Measurements from ENCODE around the gene CXADR. TPM values are rescaled to one million over a fixed set of nuclear protein-coding genes. Genes with fewer than 3 reads are reported as not detected.
"Not testable (repeated sequence)": the region's sequence is repeated elsewhere in the genome, so short reads cannot be mapped to it uniquely, and the experiment has no call there.

Gene CXADR
- total and polyA plus RNA-seq, 5 donors from 2014 or later: 0.07 to 1.1 (median 0.25) TPM

GRCh38 chr21:17492415-17493168 lies 20.3 kb upstream of the CXADR start:
- peaks cover 14% of the 10 kb centered on the region for H3K27me3 Mint-ChIP-seq

GRCh38 chr21:17494051-17494450 lies 18.8 kb upstream of the CXADR start:
- DNase-seq (no peak), ATAC-seq (ENCODE audit: low read depth in 2 of 2) (no peak)
- no peak overlapping the region for H3K27ac Mint-ChIP-seq
- no peaks in the 10 kb centered on the region for H3K36me3 Mint-ChIP-seq
- peaks cover 14% of the 10 kb centered on the region for H3K27me3 Mint-ChIP-seq
- peaks cover 0 to under 1% (median 0%) of the 10 kb centered on the region in 4 donors for H3K4me1 Mint-ChIP-seq
- Histone ChIP-seq H3K36me3 (ENCODE audit: control insufficient read depth, insufficient read depth, low read length) (no peaks in the 10 kb centered on the region), H3K9me3 (ENCODE audit: control insufficient read depth in 2 of 2, low read length in 2 of 2) (no peaks in the 10 kb centered on the region), H3K27ac (ENCODE audit: insufficient read depth, low read length, poor library complexity, severe bottlenecking) (no peak overlapping the region), H3K27me3 (ENCODE audit: control insufficient read depth, insufficient read depth, low read length) (no peaks in the 10 kb centered on the region), H3K4me3 (ENCODE audit: low read depth, low read length) (no peak overlapping the region), H3K4me1 (ENCODE audit: control insufficient read depth, insufficient read depth, low read length, poor library complexity, severe bottlenecking) (no peaks in the 10 kb centered on the region)
- peaks cover 0 to 6% (median 1%) of the 10 kb centered on the region in 7 donors for H3K9me3 Mint-ChIP-seq
- no peak overlapping the region for H3K4me3 Mint-ChIP-seq

More at GRCh38 chr21:17492415-17493168, 20.3 kb upstream of the CXADR start:
- no peak overlapping the region for H3K27ac ChIP-seq (ENCODE audit: insufficient read depth, low read length, poor library complexity, severe bottlenecking)
- H3K4me3 ChIP-seq (ENCODE audit: low read depth, low read length): no peak overlapping the region
- no peaks in the 10 kb centered on the region for H3K36me3 Mint-ChIP-seq
- no peak overlapping the region for H3K27ac Mint-ChIP-seq
- no peak overlapping the region for H3K4me3 Mint-ChIP-seq
- H3K36me3 ChIP-seq (ENCODE audit: control insufficient read depth, insufficient read depth, low read length): no peaks in the 10 kb centered on the region
- H3K4me1 ChIP-seq (ENCODE audit: control insufficient read depth, insufficient read depth, low read length, poor library complexity, severe bottlenecking): no peaks in the 10 kb centered on the region
- H3K4me1 Mint-ChIP-seq: peaks cover 0 to 1% (median 0%) of the 10 kb centered on the region in 4 donors
- ATAC-seq (ENCODE audit: low read depth in 2 of 2) (no peak), DNase-seq (no peak)
- no peaks in the 10 kb centered on the region for H3K9me3 ChIP-seq (ENCODE audit: control insufficient read depth in 2 of 2, low read length in 2 of 2)
- no peaks in the 10 kb centered on the region for H3K27me3 ChIP-seq (ENCODE audit: control insufficient read depth, insufficient read depth, low read length)
- peaks cover 0 to 6% (median 1%) of the 10 kb centered on the region in 7 donors for H3K9me3 Mint-ChIP-seq

GRCh38 chr21:17495680-17496079 lies 17.2 kb upstream of the CXADR start:
- Histone ChIP-seq H3K27ac (ENCODE audit: insufficient read depth, low read length, poor library complexity, severe bottlenecking) (no peak overlapping the region), H3K9me3 (ENCODE audit: control insufficient read depth in 2 of 2, low read length in 2 of 2) (no peaks in the 10 kb centered on the region), H3K4me3 (ENCODE audit: low read depth, low read length) (no peak overlapping the region), H3K4me1 (ENCODE audit: control insufficient read depth, insufficient read depth, low read length, poor library complexity, severe bottlenecking) (no peaks in the 10 kb centered on the region), H3K36me3 (ENCODE audit: control insufficient read depth, insufficient read depth, low read length) (no peaks in the 10 kb centered on the region), H3K27me3 (ENCODE audit: control insufficient read depth, insufficient read depth, low read length) (no peaks in the 10 kb centered on the region)
- ATAC-seq (ENCODE audit: low read depth in 2 of 2) (no peak), DNase-seq (no peak)
- Mint-ChIP-seq H3K4me1 (no peaks in the 10 kb centered on the region), H3K9me3 (peaks cover 0 to 6% (median 0%) of the 10 kb centered on the region in 7 donors), H3K4me3 (no peak overlapping the region), H3K27ac (no peak overlapping the region), H3K27me3 (peaks cover 20% of the 10 kb centered on the region), H3K36me3 (no peaks in the 10 kb centered on the region)

- Mint-ChIP-seq H3K4me3 (no peak overlapping the region), H3K27ac (peak overlapping the region in 1 of 3 donors; percentile 27), H3K4me1 (no peaks in the 10 kb centered on the region), H3K27me3 (peaks cover 26% of the 10 kb centered on the region), H3K36me3 (no peaks in the 10 kb centered on the region), H3K9me3 (peaks cover 0 to 6% (median 0%) of the 10 kb centered on the region in 7 donors)
- H3K4me1 ChIP-seq (ENCODE audit: control insufficient read depth, insufficient read depth, low read length, poor library complexity, severe bottlenecking): no peaks in the 10 kb centered on the region
- DNase-seq (no peak), ATAC-seq (ENCODE audit: low read depth in 2 of 2) (no peak)
- no peak overlapping the region for H3K27ac ChIP-seq (ENCODE audit: insufficient read depth, low read length, poor library complexity, severe bottlenecking)
- no peaks in the 10 kb centered on the region for H3K36me3 ChIP-seq (ENCODE audit: control insufficient read depth, insufficient read depth, low read length)
- no peak overlapping the region for H3K4me3 ChIP-seq (ENCODE audit: low read depth, low read length)
- H3K27me3 ChIP-seq (ENCODE audit: control insufficient read depth, insufficient read depth, low read length): no peaks in the 10 kb centered on the region
- H3K9me3 ChIP-seq (ENCODE audit: control insufficient read depth in 2 of 2, low read length in 2 of 2): no peaks in the 10 kb centered on the region
Measured at GRCh38 chr21:17497316-17497715, 15.5 kb upstream of the CXADR start.

- H3K27ac ChIP-seq (ENCODE audit: insufficient read depth, low read length, poor library complexity, severe bottlenecking): no peak overlapping the region
- H3K9me3 ChIP-seq (ENCODE audit: control insufficient read depth in 2 of 2, low read length in 2 of 2): no peaks in the 10 kb centered on the region
- Mint-ChIP-seq H3K36me3 (no peaks in the 10 kb centered on the region), H3K27ac (peak overlapping the region in 1 of 3 donors; percentile 22), H3K4me1 (no peaks in the 10 kb centered on the region), H3K27me3 (peaks cover 26% of the 10 kb centered on the region), H3K4me3 (no peak overlapping the region), H3K9me3 (peaks cover 0 to 7% (median 0%) of the 10 kb centered on the region in 7 donors)
- H3K4me3 ChIP-seq (ENCODE audit: low read depth, low read length): no peak overlapping the region
- H3K36me3 ChIP-seq (ENCODE audit: control insufficient read depth, insufficient read depth, low read length): no peaks in the 10 kb centered on the region
- DNase-seq (no peak), ATAC-seq (ENCODE audit: low read depth in 2 of 2) (no peak)
- no peaks in the 10 kb centered on the region for H3K4me1 ChIP-seq (ENCODE audit: control insufficient read depth, insufficient read depth, low read length, poor library complexity, severe bottlenecking)
- no peaks in the 10 kb centered on the region for H3K27me3 ChIP-seq (ENCODE audit: control insufficient read depth, insufficient read depth, low read length)
Measured at GRCh38 chr21:17498586-17498985, 14.3 kb upstream of the CXADR start.

GRCh38 chr21:17501107-17502006 lies 11.5 kb upstream of the CXADR start:
- Histone ChIP-seq H3K4me1 (ENCODE audit: control insufficient read depth, insufficient read depth, low read length, poor library complexity, severe bottlenecking) (no peaks in the 10 kb centered on the region), H3K4me3 (ENCODE audit: low read depth, low read length) (no peak overlapping the region), H3K36me3 (ENCODE audit: control insufficient read depth, insufficient read depth, low read length) (no peaks in the 10 kb centered on the region), H3K9me3 (ENCODE audit: control insufficient read depth in 2 of 2, low read length in 2 of 2) (no peaks in the 10 kb centered on the region), H3K27me3 (ENCODE audit: control insufficient read depth, insufficient read depth, low read length) (no peaks in the 10 kb centered on the region), H3K27ac (ENCODE audit: insufficient read depth, low read length, poor library complexity, severe bottlenecking) (no peak overlapping the region)
- Mint-ChIP-seq H3K4me3 (no peak overlapping the region), H3K9me3 (peaks cover 0 to 2% (median 0%) of the 10 kb centered on the region in 7 donors), H3K27ac (no peak overlapping the region), H3K27me3 (peaks cover 14% of the 10 kb centered on the region), H3K36me3 (no peaks in the 10 kb centered on the region), H3K4me1 (no peaks in the 10 kb centered on the region)
- no peak for ATAC-seq (ENCODE audit: low read depth in 2 of 2)
- DNase-seq: no peak

GRCh38 chr21:17502985-17503384 lies 9.9 kb upstream of the CXADR start:
- not testable (repeated sequence) for H3K27me3 ChIP-seq (ENCODE audit: control insufficient read depth, insufficient read depth, low read length); H3K36me3 Mint-ChIP-seq; H3K27ac Mint-ChIP-seq

More at GRCh38 chr21:17502985-17503384, 9.9 kb upstream of the CXADR start:
- H3K4me1 Mint-ChIP-seq; DNase-seq; H3K27ac ChIP-seq (ENCODE audit: insufficient read depth, low read length, poor library complexity, severe bottlenecking); H3K36me3 ChIP-seq (ENCODE audit: control insufficient read depth, insufficient read depth, low read length); H3K4me3 ChIP-seq (ENCODE audit: low read depth, low read length); H3K9me3 ChIP-seq (ENCODE audit: control insufficient read depth in 2 of 2, low read length in 2 of 2); H3K9me3 Mint-ChIP-seq; H3K4me3 Mint-ChIP-seq; H3K4me1 ChIP-seq (ENCODE audit: control insufficient read depth, insufficient read depth, low read length, poor library complexity, severe bottlenecking); ATAC-seq (ENCODE audit: low read depth in 2 of 2): not testable (repeated sequence)
- H3K27me3 Mint-ChIP-seq: peaks cover 16% of the 10 kb centered on the region

All from CD4-positive, CD25-positive, alpha-beta regulatory T cell (primary cell).